Measurements from ENCODE around the gene KCND2. TPM values are rescaled to one million over a fixed set of nuclear protein-coding genes. Genes with fewer than 3 reads are reported as not detected.

Gene KCND2
- total RNA-seq, 1 donor from 2014 or later: 0.38 TPM

GRCh38 chr7:120241973-120242372 is 31.0 kb upstream of the KCND2 start:
- Histone ChIP-seq H3K36me3 (no peaks in the 10 kb centered on the region), H3K27me3 (ENCODE audit: low read depth) (no peaks in the 10 kb centered on the region), H3K9me3 (no peaks in the 10 kb centered on the region), H3K4me3 (no peak overlapping the region), H3K4me1 (no peaks in the 10 kb centered on the region), H3K27ac (no peak overlapping the region)
- ATAC-seq: no peak
- TF ChIP-seq CTCF (IDR thresholded peaks at IDR 0.05): no peak
- no peak for DNase-seq
- intact Hi-C loops (cut with DNase I): no loop called here

GRCh38 chr7:120254845-120255244 is 18.1 kb upstream of the KCND2 start:
- intact Hi-C loops (cut with DNase I): no loop called here
- H3K27me3 ChIP-seq (ENCODE audit: low read depth): no peaks in the 10 kb centered on the region
- no peaks in the 10 kb centered on the region for H3K36me3 ChIP-seq
- no peak for TF ChIP-seq CTCF (IDR thresholded peaks at IDR 0.05)
- ATAC-seq (no peak), DNase-seq (no peak)
- H3K4me3 ChIP-seq: no peak overlapping the region
- H3K27ac ChIP-seq: no peak overlapping the region
- no peaks in the 10 kb centered on the region for H3K9me3 ChIP-seq
- no peaks in the 10 kb centered on the region for H3K4me1 ChIP-seq

GRCh38 chr7:120256344-120257070 is 16.5 kb upstream of the KCND2 start:
- no peaks in the 10 kb centered on the region for H3K9me3 ChIP-seq
- intact Hi-C loops (cut with DNase I): no loop called here
- no peaks in the 10 kb centered on the region for H3K36me3 ChIP-seq
- no peak overlapping the region for H3K27ac ChIP-seq
- DNase-seq (no peak), ATAC-seq (no peak)
- H3K4me1 ChIP-seq: no peaks in the 10 kb centered on the region
- no peaks in the 10 kb centered on the region for H3K27me3 ChIP-seq (ENCODE audit: low read depth)
- no peak overlapping the region for H3K4me3 ChIP-seq
- no peak for TF ChIP-seq CTCF (IDR thresholded peaks at IDR 0.05)

GRCh38 chr7:120259386-120259785 is 13.6 kb upstream of the KCND2 start:
- no peak for TF ChIP-seq CTCF (IDR thresholded peaks at IDR 0.05)
- Histone ChIP-seq H3K4me3 (no peak overlapping the region), H3K4me1 (no peaks in the 10 kb centered on the region), H3K27me3 (ENCODE audit: low read depth) (no peaks in the 10 kb centered on the region), H3K27ac (no peak overlapping the region), H3K36me3 (no peaks in the 10 kb centered on the region), H3K9me3 (no peaks in the 10 kb centered on the region)
- no peak for ATAC-seq
- intact Hi-C loops (cut with DNase I): no loop called here
- DNase-seq: no peak

GRCh38 chr7:120260111-120260510 is 12.9 kb upstream of the KCND2 start:
- H3K27ac ChIP-seq: no peak overlapping the region
- no peak overlapping the region for H3K4me3 ChIP-seq
- no peaks in the 10 kb centered on the region for H3K9me3 ChIP-seq
- H3K36me3 ChIP-seq: no peaks in the 10 kb centered on the region
- H3K27me3 ChIP-seq (ENCODE audit: low read depth): no peaks in the 10 kb centered on the region
- no peaks in the 10 kb centered on the region for H3K4me1 ChIP-seq
- intact Hi-C loops (cut with DNase I): no loop called here
- TF ChIP-seq CTCF (IDR thresholded peaks at IDR 0.05): no peak
- no peak for DNase-seq
- ATAC-seq: no peak
